ENCODE measurements around the gene BMPR1B.

DNA sequence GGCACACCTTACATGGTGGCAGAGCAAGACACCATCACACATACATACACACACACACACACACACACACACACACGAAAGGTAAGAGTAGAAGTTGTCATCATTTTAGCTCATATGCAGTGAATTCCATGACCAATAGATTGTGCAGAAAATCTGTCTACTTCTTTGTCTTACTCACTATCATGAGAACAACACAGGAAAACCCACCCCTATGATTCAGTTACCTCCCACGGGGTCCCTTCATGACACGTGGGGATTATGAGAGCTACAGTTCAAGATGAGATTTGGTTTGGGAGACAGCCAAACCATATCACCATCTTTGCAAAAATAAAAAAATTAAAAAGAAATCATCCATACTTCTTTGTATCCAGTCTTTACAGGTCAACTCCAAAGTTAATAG is 221.1 kb downstream of the BMPR1B start:
- TF ChIP-seq POLR2AphosphoS5 (IDR thresholded peaks at IDR 0.05) (no peak), POLR2A (IDR thresholded peaks at IDR 0.05) (no peak)
- TF ChIP-seq, protein P1, sequence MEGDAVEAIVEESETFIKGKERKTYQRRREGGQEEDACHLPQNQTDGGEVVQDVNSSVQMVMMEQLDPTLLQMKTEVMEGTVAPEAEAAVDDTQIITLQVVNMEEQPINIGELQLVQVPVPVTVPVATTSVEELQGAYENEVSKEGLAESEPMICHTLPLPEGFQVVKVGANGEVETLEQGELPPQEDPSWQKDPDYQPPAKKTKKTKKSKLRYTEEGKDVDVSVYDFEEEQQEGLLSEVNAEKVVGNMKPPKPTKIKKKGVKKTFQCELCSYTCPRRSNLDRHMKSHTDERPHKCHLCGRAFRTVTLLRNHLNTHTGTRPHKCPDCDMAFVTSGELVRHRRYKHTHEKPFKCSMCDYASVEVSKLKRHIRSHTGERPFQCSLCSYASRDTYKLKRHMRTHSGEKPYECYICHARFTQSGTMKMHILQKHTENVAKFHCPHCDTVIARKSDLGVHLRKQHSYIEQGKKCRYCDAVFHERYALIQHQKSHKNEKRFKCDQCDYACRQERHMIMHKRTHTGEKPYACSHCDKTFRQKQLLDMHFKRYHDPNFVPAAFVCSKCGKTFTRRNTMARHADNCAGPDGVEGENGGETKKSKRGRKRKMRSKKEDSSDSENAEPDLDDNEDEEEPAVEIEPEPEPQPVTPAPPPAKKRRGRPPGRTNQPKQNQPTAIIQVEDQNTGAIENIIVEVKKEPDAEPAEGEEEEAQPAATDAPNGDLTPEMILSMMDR (IDR thresholded peaks at IDR 0.05 in 8 of 11, conservative IDR thresholded peaks at IDR 0.05 in 3 of 11), result no peak
